GM19240 (cell line): ENCODE data around the gene LCAT.
"Not testable (repeated sequence)": the region's sequence is repeated elsewhere in the genome, so short reads cannot be mapped to it uniquely, and the experiment has no call there.

Experiments
- DNase-seq: peaks from one replicate; pipeline ENCODE4 v3.0.0; 2011; ENCODE audit warnings: low spot score; ENCODE audit not compliant: insufficient read length

The LCAT gene

GRCh38 chr16:67943619-67944504, at the start of gene LCAT:
TSS of gene LCAT (minus strand) at chr16:67944120. CDS start at chr16:67944101, 19 bp downstream.
- DNase-seq = no peak

GRCh38 chr16:67993207-67994039, 49.5 kb upstream of the LCAT start:
- DNase-seq = peak; percentile 82

- no peak for DNase-seq
Measured at GRCh38 chr16:67992661-67993206, 48.8 kb upstream of the LCAT start.

- DNase-seq = no peak
Measured at GRCh38 chr16:67990018-67990386, 46.1 kb upstream of the LCAT start.

GRCh38 chr16:67989322-67990017, 45.5 kb upstream of the LCAT start:
- no peak for DNase-seq

- no peak for DNase-seq
Measured at GRCh38 chr16:67988675-67989074, 44.8 kb upstream of the LCAT start.

- no peak for DNase-seq
Measured at GRCh38 chr16:67987460-67988160, 43.7 kb upstream of the LCAT start.

GRCh38 chr16:67986949-67987348, 43.0 kb upstream of the LCAT start:
- no peak for DNase-seq

- no peak for DNase-seq
Measured at GRCh38 chr16:67982011-67982696, 38.2 kb upstream of the LCAT start.

- no peak for DNase-seq
Measured at GRCh38 chr16:67979955-67980678, 36.2 kb upstream of the LCAT start, which contains the start of gene DPEP3. TSS of gene DPEP3 (minus strand) at chr16:67980499. CDS start at chr16:67980380, 119 bp downstream.

GRCh38 chr16:67977469-67978227, 33.7 kb upstream of the LCAT start:
- DNase-seq = no peak

GRCh38 chr16:67977005-67977404, 33.1 kb upstream of the LCAT start:
- no peak for DNase-seq

GRCh38 chr16:67976205-67976604, 32.3 kb upstream of the LCAT start:
- no peak for DNase-seq

- no peak for DNase-seq
Measured at GRCh38 chr16:67975321-67976105, 31.6 kb upstream of the LCAT start.

- not testable (repeated sequence) for DNase-seq
Measured at GRCh38 chr16:67972285-67972684, 28.4 kb upstream of the LCAT start.

GRCh38 chr16:67971111-67971510, 27.2 kb upstream of the LCAT start:
- DNase-seq = no peak

GRCh38 chr16:67969254-67970039, 25.5 kb upstream of the LCAT start:
- no peak for DNase-seq
